Amniotic epithelial cell (primary cell): ENCODE measurements around the gene FNDC3A.

Experiments
- DNase-seq: peaks from one replicate; pipeline ENCODE4 v3.0.0-alpha.2; 2010; ENCODE audit warnings: low read depth

Gene FNDC3A

GRCh38 chr13:49253310-49253709, 277.6 kb downstream of the FNDC3A start:
- no peak for DNase-seq

GRCh38 chr13:49254007-49254406, 278.3 kb downstream of the FNDC3A start:
- no peak for DNase-seq

GRCh38 chr13:49256841-49257240, 281.1 kb downstream of the FNDC3A start:
- no peak for DNase-seq

GRCh38 chr13:49258089-49258796, 282.5 kb downstream of the FNDC3A start:
- DNase-seq: no peak
